Measurements from ENCODE around the gene TMEM243.
A peak's percentile ranks its signal among the peaks of the same experiment; 100 is the strongest.
"Not testable (repeated sequence)": the region's sequence is repeated elsewhere in the genome, so short reads cannot be mapped to it uniquely, and the experiment has no call there.

TMEM243 gene

GRCh38 chr7:87219545-87220025, at the start of gene TMEM243:
Gene TMEM243, minus strand, starts transcription at chr7:87219732. Its CDS starts 229 bp downstream, at chr7:87219503.
- FAIRE-seq (peak; percentile 33), DNase-seq (ENCODE audit: insufficient read length, low spot score) (peak; percentile 66)

GRCh38 chr7:87267239-87267900, 47.8 kb upstream of the TMEM243 start:
- FAIRE-seq (no peak), DNase-seq (ENCODE audit: insufficient read length, low spot score) (no peak)

GRCh38 chr7:87263537-87263936, 44.0 kb upstream of the TMEM243 start:
- DNase-seq (ENCODE audit: insufficient read length, low spot score) (no peak), FAIRE-seq (no peak)

GRCh38 chr7:87253589-87254087, 34.1 kb upstream of the TMEM243 start:
- FAIRE-seq (no peak), DNase-seq (ENCODE audit: insufficient read length, low spot score) (no peak)

GRCh38 chr7:87245671-87246070, 26.1 kb upstream of the TMEM243 start:
- not testable (repeated sequence) for DNase-seq (ENCODE audit: insufficient read length, low spot score); FAIRE-seq

GRCh38 chr7:87238464-87239051, 19.0 kb upstream of the TMEM243 start:
- FAIRE-seq; DNase-seq (ENCODE audit: insufficient read length, low spot score): not testable (repeated sequence)

- DNase-seq (ENCODE audit: insufficient read length, low spot score) (no peak), FAIRE-seq (no peak)
These were observed 15.4 kb upstream of the TMEM243 start for GRCh38 chr7:87234949-87235348.

- DNase-seq (ENCODE audit: insufficient read length, low spot score) (no peak), FAIRE-seq (no peak)
These were observed 12.2 kb upstream of the TMEM243 start for GRCh38 chr7:87231711-87232110.

GRCh38 chr7:87231258-87231657, 11.7 kb upstream of the TMEM243 start:
- DNase-seq (ENCODE audit: insufficient read length, low spot score) (no peak), FAIRE-seq (no peak)

- DNase-seq (ENCODE audit: insufficient read length, low spot score) (no peak), FAIRE-seq (peak; percentile 75)
These were observed 7.0 kb upstream of the TMEM243 start for GRCh38 chr7:87226495-87226894.

- DNase-seq (ENCODE audit: insufficient read length, low spot score) (no peak), FAIRE-seq (no peak)
These were observed 6.2 kb upstream of the TMEM243 start for GRCh38 chr7:87225696-87226095.

- no peak for DNase-seq (ENCODE audit: insufficient read length, low spot score)
- FAIRE-seq, result no peak
These were observed 4.1 kb upstream of the TMEM243 start for GRCh38 chr7:87223666-87224065.

- FAIRE-seq, result peak; percentile 44
- DNase-seq (ENCODE audit: insufficient read length, low spot score), result no peak
These were observed 1.2 kb upstream of the TMEM243 start for GRCh38 chr7:87220734-87221215.

GRCh38 chr7:87220026-87220733, 648 bp upstream of the TMEM243 start:
- no peak for DNase-seq (ENCODE audit: insufficient read length, low spot score)
- FAIRE-seq, result peak; percentile 75

- no peak for DNase-seq (ENCODE audit: insufficient read length, low spot score)
- peak; percentile 84 for FAIRE-seq
These were observed 562 bp downstream of the TMEM243 start for GRCh38 chr7:87218796-87219544.

- FAIRE-seq, result peak; percentile 84
These were observed 1.4 kb downstream of the TMEM243 start for GRCh38 chr7:87217983-87218653.

GRCh38 chr7:87216701-87217508, 2.6 kb downstream of the TMEM243 start:
- peak; percentile 98 for FAIRE-seq
- DNase-seq (ENCODE audit: insufficient read length, low spot score), result no peak

More at GRCh38 chr7:87217983-87218653, 1.4 kb downstream of the TMEM243 start:
- no peak for DNase-seq (ENCODE audit: insufficient read length, low spot score)

- DNase-seq (ENCODE audit: insufficient read length, low spot score) (no peak), FAIRE-seq (no peak)
These were observed 4.5 kb downstream of the TMEM243 start for GRCh38 chr7:87215046-87215445.

- no peak for DNase-seq (ENCODE audit: insufficient read length, low spot score)
- FAIRE-seq, result peak; percentile 82
These were observed 5.7 kb downstream of the TMEM243 start for GRCh38 chr7:87213811-87214210.
